ENCODE measurements around the gene KCNK16.
A peak's percentile ranks its signal among the peaks of the same experiment; 100 is the strongest.

KCNK16 gene

DNA sequence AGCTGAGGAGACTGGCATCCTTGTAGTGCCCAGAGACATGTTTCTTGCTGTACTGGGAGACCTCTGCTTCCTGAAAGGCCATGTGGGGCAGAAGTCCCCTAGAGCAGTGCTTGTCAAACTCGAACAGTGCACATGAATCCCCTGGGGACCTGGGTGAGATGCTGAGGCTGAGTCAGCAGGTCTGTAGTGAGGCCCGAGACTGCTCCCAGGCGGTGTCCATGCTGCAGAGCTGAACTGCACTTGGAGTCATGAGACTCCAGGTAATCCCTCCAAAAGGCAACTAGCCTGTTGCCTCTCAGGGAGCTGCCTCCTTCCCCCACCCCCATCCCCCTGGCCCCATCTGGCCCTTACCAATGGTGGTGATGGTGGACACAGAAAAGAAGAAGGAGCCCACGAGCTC is 12.0 kb downstream of the KCNK16 start:
- DNase-seq (ENCODE audit: low read depth): no peak
- H3K4me3 ChIP-seq (ENCODE audit: low read length): no peak overlapping the region
- TF ChIP-seq, protein P1, sequence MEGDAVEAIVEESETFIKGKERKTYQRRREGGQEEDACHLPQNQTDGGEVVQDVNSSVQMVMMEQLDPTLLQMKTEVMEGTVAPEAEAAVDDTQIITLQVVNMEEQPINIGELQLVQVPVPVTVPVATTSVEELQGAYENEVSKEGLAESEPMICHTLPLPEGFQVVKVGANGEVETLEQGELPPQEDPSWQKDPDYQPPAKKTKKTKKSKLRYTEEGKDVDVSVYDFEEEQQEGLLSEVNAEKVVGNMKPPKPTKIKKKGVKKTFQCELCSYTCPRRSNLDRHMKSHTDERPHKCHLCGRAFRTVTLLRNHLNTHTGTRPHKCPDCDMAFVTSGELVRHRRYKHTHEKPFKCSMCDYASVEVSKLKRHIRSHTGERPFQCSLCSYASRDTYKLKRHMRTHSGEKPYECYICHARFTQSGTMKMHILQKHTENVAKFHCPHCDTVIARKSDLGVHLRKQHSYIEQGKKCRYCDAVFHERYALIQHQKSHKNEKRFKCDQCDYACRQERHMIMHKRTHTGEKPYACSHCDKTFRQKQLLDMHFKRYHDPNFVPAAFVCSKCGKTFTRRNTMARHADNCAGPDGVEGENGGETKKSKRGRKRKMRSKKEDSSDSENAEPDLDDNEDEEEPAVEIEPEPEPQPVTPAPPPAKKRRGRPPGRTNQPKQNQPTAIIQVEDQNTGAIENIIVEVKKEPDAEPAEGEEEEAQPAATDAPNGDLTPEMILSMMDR (conservative IDR thresholded peaks at IDR 0.05; ENCODE audit: low read length): no peak

DNA sequence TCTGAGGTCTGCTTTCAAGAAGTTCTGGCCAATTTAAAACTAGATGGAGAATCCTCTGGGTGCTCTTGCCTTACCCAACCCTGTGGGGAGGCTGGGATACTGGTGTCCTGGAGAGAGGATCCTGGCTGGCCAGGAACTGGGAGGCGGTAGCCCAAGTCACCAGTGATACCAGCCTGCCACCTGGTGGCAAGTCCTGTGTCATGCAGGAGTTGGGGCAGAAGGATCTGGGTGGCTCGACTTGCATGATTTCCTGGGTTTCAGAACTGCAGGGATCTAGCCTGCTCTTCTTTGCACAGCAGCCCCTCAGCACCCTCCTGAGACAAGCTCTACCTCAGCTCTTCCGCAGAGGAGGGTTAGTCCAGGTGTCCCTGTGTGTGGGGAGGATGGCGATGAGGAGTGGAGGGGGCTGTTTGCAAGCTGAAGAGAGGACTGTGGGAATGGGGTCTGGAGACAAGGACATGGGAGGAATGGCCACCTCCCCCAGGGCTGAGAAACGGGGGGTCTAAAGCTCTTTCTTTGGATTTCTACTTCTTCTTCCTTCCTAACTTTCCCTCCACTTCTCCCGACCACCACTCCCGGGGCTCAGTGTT is 12.5 kb downstream of the KCNK16 start:
- DNase-seq (ENCODE audit: low read depth): peak; percentile 66
- TF ChIP-seq, protein P1 (conservative IDR thresholded peaks at IDR 0.05; ENCODE audit: low read length): peak; percentile 94
- H3K4me3 ChIP-seq (ENCODE audit: low read length): no peak overlapping the region

DNA sequence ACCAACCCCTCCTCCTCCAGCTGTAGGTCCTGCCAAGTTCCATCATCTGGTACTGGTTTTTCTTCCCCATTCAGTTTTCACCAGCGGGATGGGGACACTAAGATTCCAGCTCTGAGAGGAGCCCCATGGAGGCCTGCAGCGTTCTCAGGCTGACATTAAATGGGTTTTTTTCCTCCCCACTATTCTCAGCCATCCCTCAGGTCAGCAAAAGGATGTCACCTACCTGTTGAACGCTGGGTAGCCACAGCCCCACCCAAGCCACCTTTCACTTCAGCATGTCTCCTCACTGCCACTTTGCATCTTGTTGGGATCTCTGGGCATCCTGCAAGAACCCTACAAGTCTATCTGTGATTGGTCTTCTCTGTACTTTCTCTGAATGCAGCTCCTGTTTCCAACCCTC is 15.0 kb downstream of the KCNK16 start:
- no peak for DNase-seq (ENCODE audit: low read depth)
- TF ChIP-seq, protein P1 (conservative IDR thresholded peaks at IDR 0.05; ENCODE audit: low read length): no peak

DNA sequence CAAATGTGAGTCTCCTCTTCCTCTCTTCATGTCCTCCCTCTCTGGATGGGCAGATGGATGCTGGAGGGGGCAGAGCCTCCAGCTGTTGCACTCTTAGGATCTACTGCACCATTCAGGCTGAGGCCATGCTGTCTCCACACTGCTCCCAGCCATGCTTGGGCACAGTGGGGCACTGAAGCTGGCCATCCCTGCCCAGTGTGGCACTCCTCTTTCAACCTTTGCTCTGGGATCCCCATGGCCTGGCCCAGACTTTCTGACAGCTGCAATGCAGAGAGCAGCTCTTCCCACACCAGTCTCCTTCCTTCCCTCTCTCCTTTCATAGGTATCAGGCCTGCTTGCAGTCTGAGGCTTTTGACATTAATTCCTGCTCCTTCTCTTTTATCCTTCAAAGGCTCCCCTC is 17.6 kb downstream of the KCNK16 start:
- TF ChIP-seq, protein P1 (conservative IDR thresholded peaks at IDR 0.05; ENCODE audit: low read length): no peak
- no peak overlapping the region for H3K4me3 ChIP-seq (ENCODE audit: low read length)
- DNase-seq (ENCODE audit: low read depth): no peak

More for the DNA sequence above, 15.0 kb downstream of the KCNK16 start:
- no peak overlapping the region for H3K4me3 ChIP-seq (ENCODE audit: low read length)

DNA sequence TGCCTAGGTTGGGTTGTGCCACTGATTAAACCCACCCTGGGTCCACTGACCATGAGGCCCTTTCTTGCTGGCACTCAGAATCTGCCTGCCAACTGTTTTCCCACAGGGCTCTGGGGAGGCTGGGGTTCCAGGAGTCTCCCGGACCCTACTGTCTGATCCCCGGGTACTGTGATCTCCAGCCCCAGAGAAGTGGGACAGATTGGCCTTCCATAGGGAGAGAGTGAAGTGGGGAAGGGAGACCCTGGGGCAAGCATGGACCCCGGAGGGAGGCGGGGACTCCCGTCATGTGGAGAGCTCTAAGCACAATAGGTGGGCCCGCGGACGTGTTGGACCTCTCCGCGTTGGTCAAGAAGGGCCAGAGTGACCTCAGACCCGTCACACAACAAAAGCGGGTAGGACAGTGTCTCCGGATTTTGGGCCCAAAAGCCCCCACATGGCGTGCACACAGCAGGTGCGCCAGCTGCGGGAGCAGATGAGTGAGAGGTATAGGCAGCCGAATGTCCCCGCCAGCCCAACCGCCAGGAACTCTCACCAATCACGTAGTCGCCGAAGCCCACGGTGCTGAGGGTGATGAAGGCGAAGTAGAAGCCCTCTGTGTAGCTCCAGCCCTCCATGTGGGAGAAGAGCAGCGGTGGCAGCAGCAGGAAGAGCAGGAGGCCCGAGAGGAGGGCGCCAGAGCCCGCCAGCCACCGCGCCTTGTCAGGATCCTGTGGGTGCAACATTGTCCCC is 18.9 kb downstream of the KCNK16 start:
- TF ChIP-seq, protein P1 (conservative IDR thresholded peaks at IDR 0.05; ENCODE audit: low read length): no peak
- no peak for DNase-seq (ENCODE audit: low read depth)
- H3K4me3 ChIP-seq (ENCODE audit: low read length): no peak overlapping the region

DNA sequence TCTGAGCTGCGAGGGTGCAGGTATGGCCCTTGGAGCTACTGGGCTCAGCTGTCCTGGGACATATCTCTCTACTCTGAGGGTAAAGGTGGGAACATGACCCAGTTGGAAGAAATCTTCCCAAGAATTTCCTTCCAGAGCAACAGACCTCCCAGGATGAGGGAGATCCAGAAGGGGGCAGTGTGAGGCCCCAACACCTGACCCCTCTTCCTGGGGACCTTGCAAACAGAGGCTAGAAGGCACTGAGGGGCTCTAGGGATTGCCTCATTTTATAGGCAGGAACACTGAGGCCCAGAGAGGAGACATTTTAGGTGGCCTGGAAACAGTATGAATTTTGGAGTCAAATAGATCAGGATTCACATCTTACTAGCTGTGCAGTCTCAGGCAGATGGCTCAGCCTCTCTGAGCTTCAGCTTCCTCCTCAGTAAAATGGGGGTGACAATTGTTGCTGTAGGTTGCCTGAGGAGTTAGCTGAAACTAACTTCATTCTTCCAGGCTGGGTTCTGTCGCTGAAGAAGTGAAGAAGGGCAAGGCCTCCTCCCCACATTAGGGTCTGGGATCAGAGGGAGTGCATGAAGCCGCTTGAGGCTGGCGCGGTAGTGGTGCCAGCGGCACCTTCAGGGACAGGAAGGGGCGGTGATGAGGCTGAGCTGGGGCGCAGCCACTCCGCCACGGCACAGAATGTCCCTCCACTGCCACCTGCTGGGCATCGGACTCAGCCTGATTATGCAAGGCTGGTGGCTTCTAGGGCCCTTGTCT is 19.7 kb downstream of the KCNK16 start:
- TF ChIP-seq, protein P1 (conservative IDR thresholded peaks at IDR 0.05; ENCODE audit: low read length): peak; percentile 84
- peak; percentile 52 for DNase-seq (ENCODE audit: low read depth)
- H3K4me3 ChIP-seq (ENCODE audit: low read length): no peak overlapping the region
